BLaER1 (cell line): ENCODE data around the gene GJD2.

Experiments used
- H3K27ac ChIP-seq: shearing (Covaris generic); formaldehyde crosslinking; 2 replicates; pipeline ENCODE4 v1.8.1; 2022
- H3K27me3 ChIP-seq: shearing (Covaris generic); formaldehyde crosslinking; 2 replicates; pipeline ENCODE4 v1.8.1; 2022
- H3K36me3 ChIP-seq: shearing (Covaris generic); formaldehyde crosslinking; 2 replicates; pipeline ENCODE4 v1.8.1; 2022
- H3K4me1 ChIP-seq: shearing (Covaris generic); formaldehyde crosslinking; 2 replicates; pipeline ENCODE4 v1.8.1; 2022
- H3K4me2 ChIP-seq: shearing (Covaris generic); formaldehyde crosslinking; 2 replicates; pipeline ENCODE4 v1.8.1; 2022
- H3K4me3 ChIP-seq: shearing (Covaris generic); formaldehyde crosslinking; 2 replicates; pipeline ENCODE4 v1.8.1; 2022
- H3K9ac ChIP-seq: shearing (Covaris generic); formaldehyde crosslinking; 2 replicates; pipeline ENCODE4 v1.8.1; 2022
- H3K9me3 ChIP-seq: shearing (Covaris generic); formaldehyde crosslinking; 2 replicates; pipeline ENCODE4 v1.8.1; 2022
- H4K20me1 ChIP-seq: shearing (Covaris generic); formaldehyde crosslinking; 2 replicates; pipeline ENCODE4 v1.8.1; 2022
- Cebpa-rat ChIP-seq: shearing (Covaris generic); IDR thresholded peaks from 2 replicates; pipeline ENCODE4 v1.8.1; 2022

GJD2 gene

DNA sequence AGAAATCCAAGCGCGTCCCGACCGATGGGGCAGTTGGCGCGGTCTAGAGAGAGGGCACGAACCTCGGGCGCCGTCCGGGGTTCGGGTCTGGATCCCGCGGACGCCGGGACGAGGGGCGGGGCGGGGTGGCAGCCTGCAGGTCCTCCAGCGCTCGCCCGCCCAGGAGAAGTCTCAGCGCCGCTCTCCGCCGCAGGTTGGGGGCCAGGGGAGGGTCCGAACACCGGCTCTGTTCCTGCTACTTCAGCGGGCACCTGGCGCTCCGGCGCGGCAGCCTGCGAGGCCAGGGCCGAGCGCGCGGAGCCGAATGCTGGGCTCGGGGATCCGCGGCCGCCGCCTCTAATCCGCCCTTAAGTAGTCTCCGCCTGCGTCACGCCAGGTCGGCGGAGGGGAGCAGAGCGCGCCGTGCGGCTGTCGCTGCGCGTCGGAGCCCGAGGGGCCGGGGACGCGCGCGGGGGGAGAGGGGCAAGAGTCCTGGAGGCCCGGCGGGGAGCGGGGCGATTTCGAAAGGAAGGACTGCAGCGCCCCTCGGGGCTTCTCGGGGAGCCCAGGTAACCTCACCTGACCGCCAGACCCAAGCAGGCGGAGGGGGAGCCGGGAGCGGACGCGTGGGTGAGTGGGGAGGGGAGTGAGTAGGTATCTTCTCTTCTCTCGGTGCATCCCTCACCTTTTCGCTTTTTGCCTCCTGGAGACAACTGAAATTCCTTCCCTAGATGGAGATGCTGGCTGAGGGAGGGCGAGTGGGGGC, at the start of gene GJD2:
TSS of gene GJD2 (minus strand) at position 325 of the 745 bp plus-strand sequence. CDS start 510 bp downstream, outside the sequence.
- H3K27ac ChIP-seq = no peak within 1 kb of the TSS

DNA sequence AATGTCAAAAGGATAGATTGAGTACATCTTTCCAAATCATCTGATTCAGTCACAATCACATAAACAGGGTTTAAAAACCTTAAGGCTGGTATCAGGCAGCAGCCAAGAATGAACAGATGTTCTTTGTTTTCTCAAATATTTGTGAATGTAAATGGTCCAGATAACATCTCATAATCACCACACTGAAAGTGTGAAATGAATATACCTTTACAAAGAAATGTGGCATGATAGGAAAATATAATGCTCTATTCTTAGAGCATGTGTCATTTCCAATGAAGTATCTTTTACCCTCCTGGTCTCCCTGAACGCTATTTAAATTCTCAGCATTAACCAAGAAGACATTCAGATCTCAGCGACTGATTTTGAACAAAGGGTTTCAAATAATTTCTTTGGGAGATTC, 49.3 kb upstream of the GJD2 start:
- peaks cover 15% of the 10 kb centered on the region for H3K9me3 ChIP-seq
- no peaks in the 10 kb centered on the region for H3K36me3 ChIP-seq
- no peak overlapping the region for H3K4me2 ChIP-seq
- H4K20me1 ChIP-seq = no peaks in the 10 kb centered on the region
- TF ChIP-seq Cebpa-rat = no peak
- no peak overlapping the region for H3K9ac ChIP-seq
- H3K27ac ChIP-seq = no peak overlapping the region
- no peak overlapping the region for H3K4me3 ChIP-seq
- no peaks in the 10 kb centered on the region for H3K27me3 ChIP-seq
- H3K4me1 ChIP-seq = no peaks in the 10 kb centered on the region

More for the DNA sequence above, at the start of gene GJD2:
- Histone ChIP-seq H4K20me1 (no peaks in the 10 kb centered on the region), H3K9me3 (peaks cover 12% of the 10 kb centered on the region), H3K27me3 (peaks cover 10% of the 10 kb centered on the region; the same call in 1 of the 2 replicates), H3K4me1 (no peaks in the 10 kb centered on the region), H3K4me3 (no peak within 1 kb of the TSS), H3K36me3 (no peaks in the 10 kb centered on the region), H3K4me2 (no peak within 1 kb of the TSS), H3K9ac (no peak within 1 kb of the TSS)
- TF ChIP-seq Cebpa-rat = no peak

DNA sequence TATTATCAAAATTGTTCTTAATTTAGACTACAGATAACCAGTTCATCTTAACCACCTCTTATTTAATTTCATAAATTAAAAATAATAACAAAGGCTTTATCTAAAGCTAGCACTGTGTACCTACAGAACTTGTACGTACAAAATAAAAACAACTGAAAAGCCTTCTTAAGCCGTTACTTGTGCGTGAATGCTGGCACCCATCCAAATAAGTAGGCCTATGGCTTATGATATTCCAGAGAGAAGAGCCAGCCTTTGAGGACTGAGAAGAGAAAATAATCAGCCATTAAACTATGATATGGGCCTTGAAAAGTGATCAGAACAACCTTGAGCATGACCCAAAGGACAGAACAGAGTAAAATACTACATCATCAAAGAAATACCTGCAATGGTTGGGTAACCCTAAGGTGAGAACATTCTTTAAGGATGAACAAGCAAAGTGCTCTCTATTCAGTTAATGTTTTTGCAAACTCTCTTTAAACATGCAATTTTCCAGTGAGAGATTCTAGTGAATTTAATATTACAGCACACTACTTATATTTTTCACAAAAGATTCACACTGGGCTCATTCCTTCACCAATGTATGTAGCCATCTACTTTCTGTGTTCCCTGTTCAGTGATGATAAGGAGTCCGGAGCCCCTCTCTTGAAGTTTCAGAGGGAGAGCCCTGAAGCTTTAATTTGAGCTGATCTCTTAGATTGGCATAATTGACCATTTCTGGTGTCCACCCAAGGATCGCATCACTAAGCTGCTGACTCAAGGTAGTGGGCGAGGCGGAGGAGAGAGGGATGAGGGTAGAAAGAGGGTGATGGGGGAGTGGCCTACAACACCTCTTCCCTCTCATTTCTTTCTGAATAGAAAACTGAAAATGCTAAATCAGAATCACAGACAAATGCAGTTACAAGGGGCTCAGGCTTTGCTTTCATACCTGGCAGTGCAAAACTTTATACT, 48.3 kb upstream of the GJD2 start:
- Histone ChIP-seq H3K36me3 (no peaks in the 10 kb centered on the region), H3K4me2 (no peak overlapping the region), H4K20me1 (no peaks in the 10 kb centered on the region), H3K27me3 (no peaks in the 10 kb centered on the region), H3K4me3 (no peak overlapping the region), H3K9ac (no peak overlapping the region), H3K4me1 (no peaks in the 10 kb centered on the region), H3K27ac (no peak overlapping the region), H3K9me3 (peaks cover 15% of the 10 kb centered on the region)
- TF ChIP-seq Cebpa-rat = no peak

DNA sequence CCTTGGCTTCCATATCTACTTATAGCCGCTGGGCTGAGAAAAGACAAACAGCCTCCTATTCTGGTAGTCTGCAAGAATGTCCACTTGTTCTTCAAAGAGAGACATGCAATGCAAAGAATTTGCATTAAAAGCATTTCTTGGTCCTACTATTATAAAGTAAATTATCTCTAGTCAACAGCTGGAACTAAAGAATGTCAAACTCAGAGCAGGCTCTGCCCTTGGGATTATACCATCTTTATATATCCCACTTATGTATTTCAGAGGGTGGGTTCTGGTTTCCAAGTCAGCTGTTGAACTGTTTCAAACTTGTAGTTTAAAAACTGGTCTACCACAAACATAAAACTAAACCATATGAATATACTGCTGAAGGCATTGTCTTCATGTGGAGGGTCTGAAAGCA, 47.6 kb upstream of the GJD2 start:
- no peak for TF ChIP-seq Cebpa-rat
- Histone ChIP-seq H3K9ac (no peak overlapping the region), H4K20me1 (no peaks in the 10 kb centered on the region), H3K36me3 (no peaks in the 10 kb centered on the region), H3K9me3 (peaks cover 13% of the 10 kb centered on the region), H3K27ac (no peak overlapping the region), H3K4me2 (no peak overlapping the region), H3K4me1 (no peaks in the 10 kb centered on the region), H3K4me3 (no peak overlapping the region), H3K27me3 (no peaks in the 10 kb centered on the region)

DNA sequence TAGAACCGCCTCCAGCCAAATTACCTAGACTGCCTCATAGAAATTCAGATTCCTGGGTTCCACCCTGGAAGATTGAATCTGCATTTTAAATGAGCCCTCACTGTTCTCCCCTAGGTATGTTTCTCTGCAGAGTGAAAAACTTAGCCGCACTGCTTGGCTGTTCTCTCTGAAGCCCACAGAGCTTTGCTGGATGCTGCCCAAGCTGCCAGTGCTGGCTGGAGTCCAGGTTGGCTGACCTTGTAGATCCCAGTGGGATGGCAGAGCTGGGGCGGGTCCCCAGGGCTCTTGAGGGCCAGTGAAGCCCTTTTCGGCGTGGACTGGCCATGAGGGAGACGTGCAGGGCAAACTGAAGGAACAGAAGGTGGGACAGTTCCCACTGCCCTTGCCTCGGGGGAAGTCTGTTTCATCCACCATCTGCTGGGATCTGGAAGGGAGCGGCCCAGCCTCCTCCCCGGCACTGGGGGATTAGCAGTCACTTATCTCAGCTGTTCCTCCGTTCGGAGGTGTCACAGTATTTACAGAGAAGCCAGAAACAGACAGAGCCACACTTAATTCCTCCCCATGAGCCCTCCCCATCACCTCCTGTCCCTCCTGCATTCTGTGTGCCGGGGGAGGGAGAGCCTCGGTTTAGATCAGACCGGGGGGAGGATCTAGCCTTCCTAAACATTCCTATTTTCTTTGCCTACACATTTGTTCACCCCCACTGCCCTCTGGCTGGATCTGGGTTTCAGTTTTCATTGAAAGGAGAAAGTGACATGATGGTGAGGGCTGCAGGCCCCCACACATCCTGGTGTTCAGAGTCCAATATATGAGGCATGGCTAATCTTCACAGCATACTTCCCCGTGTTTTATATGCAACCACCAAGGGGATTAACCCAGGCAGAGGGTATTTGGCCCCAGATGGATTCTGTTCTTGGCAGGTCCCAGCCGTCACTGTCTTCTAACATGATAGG, 44.6 kb upstream of the GJD2 start:
- no peaks in the 10 kb centered on the region for H4K20me1 ChIP-seq
- H3K27ac ChIP-seq = no peak overlapping the region
- H3K27me3 ChIP-seq = no peaks in the 10 kb centered on the region
- no peak overlapping the region for H3K4me2 ChIP-seq
- no peaks in the 10 kb centered on the region for H3K9me3 ChIP-seq
- no peaks in the 10 kb centered on the region for H3K36me3 ChIP-seq
- no peak for TF ChIP-seq Cebpa-rat
- H3K4me1 ChIP-seq = no peaks in the 10 kb centered on the region
- H3K9ac ChIP-seq = no peak overlapping the region
- no peak overlapping the region for H3K4me3 ChIP-seq

DNA sequence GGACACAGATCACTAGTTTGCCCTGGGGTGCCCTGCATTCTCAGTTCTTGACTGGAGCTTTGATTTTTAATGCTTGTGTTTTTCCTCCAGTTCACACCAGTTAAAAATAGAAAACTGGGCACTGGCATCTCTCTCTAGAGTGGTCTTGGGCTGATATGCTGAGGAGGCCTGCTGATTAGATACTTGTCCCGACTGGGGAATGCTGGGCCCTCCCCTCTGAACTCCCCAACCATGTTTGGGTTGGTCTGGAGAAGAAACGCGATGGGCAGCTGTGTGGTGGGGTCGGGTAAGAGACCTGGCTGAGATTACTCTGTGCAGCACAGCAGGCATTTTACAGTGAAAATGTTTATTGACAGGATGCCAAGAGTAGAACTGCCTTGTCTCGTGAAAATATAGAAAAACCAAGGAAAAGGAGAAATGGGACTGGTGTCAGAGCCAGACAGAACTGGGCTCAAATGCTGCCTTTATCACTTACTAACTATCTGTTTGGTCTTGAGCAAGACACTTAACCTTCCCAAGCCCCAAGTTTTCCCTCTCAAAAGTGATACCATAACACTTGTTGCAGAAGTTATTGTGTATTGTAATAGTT, 42.1 kb upstream of the GJD2 start:
- Histone ChIP-seq H3K36me3 (no peaks in the 10 kb centered on the region), H4K20me1 (no peaks in the 10 kb centered on the region), H3K27me3 (no peaks in the 10 kb centered on the region), H3K4me2 (no peak overlapping the region), H3K27ac (no peak overlapping the region), H3K9me3 (no peaks in the 10 kb centered on the region), H3K4me3 (no peak overlapping the region), H3K4me1 (no peaks in the 10 kb centered on the region), H3K9ac (no peak overlapping the region)
- TF ChIP-seq Cebpa-rat = no peak

DNA sequence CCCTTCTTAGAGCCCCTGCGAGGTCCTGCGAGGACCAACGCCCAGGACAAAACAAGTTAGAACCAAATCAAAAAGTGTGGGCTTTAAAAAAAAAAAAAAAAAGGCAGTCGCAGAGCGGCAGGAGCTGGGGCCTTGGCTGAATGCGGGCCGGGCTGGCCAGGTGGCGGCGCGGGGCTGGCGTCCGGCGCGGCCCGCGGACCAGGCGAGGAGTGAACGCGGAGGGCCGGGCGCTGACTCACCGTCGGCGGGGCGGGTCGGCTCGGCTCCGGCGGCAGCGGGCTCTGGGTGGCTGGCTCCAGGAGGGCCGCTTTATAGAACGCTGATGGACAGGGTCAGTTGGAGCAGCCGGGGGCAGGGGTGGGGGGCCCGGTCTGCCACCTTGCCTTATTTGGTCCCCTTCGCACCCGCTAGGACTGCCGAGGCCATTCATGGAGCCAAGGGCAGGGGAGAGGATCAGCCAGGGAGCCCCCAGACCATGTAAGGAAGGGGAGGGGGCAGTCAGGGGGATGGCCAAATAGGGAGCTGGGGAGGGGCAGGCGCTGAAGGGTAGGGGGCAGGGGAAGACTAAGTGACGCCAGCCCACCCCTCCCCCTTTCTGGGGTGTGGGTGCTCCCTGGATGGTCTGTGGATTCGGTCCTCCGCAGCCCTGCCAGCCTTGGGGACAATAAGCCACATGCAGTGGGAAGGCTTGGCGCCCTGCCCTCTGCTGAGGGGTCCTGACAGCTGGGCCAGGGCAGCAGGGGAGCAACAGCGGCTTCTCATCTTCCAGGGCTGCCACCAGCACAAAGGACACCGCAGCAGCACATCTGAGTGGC, 40.7 kb upstream of the GJD2 start, which contains the start of gene ACTC1:
TSS of gene ACTC1 (minus strand) at position 283 of the 815 bp plus-strand sequence. CDS start 741 bp downstream, outside the sequence.
- Histone ChIP-seq H3K9ac (no peak within 1 kb of the TSS), H3K9me3 (no peaks in the 10 kb centered on the region), H4K20me1 (no peaks in the 10 kb centered on the region), H3K4me1 (no peaks in the 10 kb centered on the region), H3K27ac (no peak within 1 kb of the TSS), H3K4me3 (no peak within 1 kb of the TSS), H3K27me3 (no peaks in the 10 kb centered on the region), H3K36me3 (no peaks in the 10 kb centered on the region), H3K4me2 (no peak within 1 kb of the TSS)
- no peak for TF ChIP-seq Cebpa-rat

DNA sequence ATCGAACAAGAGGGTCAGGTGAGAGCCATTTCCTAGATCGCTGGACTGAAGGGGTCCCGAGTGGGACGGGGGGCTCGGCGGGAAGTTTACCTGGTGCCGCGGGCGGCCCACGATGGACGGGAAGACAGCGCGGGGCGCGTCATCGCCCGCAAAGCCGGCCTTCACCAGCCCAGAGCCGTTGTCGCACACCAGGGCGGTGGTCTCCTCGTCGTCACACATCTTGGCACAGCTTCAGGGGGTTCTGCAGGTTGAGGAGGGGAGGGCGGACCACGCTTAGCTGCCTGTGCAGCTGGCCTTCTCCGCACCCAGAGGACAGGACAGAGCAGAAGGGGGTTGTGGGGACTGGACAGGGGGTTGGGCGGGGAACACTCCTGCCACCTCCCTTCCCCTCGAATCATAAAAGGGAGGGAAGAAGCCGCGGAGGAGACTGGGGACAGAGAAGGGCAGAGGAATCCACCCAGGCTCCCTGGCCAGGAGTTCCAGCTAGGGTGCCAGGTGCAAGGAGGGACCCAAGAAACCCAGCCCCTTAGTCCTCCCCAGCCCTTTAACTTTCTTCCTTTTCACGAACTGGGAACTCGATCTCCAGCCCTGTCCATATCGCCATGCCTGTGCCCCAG, 39.9 kb upstream of the GJD2 start:
- no peaks in the 10 kb centered on the region for H3K27me3 ChIP-seq
- TF ChIP-seq Cebpa-rat = no peak
- H4K20me1 ChIP-seq = no peaks in the 10 kb centered on the region
- no peaks in the 10 kb centered on the region for H3K4me1 ChIP-seq
- no peak overlapping the region for H3K4me2 ChIP-seq
- no peaks in the 10 kb centered on the region for H3K36me3 ChIP-seq
- H3K4me3 ChIP-seq = no peak overlapping the region
- H3K9me3 ChIP-seq = no peaks in the 10 kb centered on the region
- H3K27ac ChIP-seq = no peak overlapping the region
- H3K9ac ChIP-seq = no peak overlapping the region
